Lower leg skin (tissue), 3 donors: ENCODE measurements around the gene TMEM243.

Source experiments
- POLR2A ChIP-seq, 2 donors: fragments of 450-650 bp; IDR thresholded peaks; one replicate each; pipeline ENCODE4 v1.6.1; 2016 to 2017; ENCODE audit warnings: antibody characterized with exemption in 2 of 2, mild to moderate bottlenecking in 1 of 2, moderate library complexity in 1 of 2
- TF ChIP-seq, protein P1 (sequence below), 3 donors: fragments of 450-650 bp; IDR thresholded peaks; one replicate each; pipeline ENCODE4 v1.5.1; 2016; ENCODE audit warnings: antibody characterized with exemption in 3 of 3, mild to moderate bottlenecking in 3 of 3, moderate library complexity in 2 of 3

DNA sequence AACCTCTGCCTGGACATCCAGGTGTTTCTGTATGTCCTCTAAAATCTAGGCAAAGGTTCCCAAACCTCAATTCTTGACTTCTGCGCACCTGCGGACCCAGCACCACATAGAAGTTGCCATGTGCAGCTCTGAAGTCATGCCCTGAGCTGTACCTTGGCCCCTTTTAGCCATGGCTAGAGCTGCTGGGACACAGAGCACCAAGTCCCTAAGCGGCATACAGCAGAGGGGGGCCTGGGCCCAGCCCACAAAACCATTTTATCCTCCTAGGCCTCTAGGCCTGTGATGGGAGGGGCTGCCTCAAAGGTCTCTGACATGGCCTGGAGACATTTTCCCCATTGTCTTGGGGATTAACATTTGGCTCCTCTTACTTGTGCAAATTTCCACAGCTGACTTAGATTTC lies 14.6 kb downstream of the TMEM243 start:
- TF ChIP-seq, protein P1, sequence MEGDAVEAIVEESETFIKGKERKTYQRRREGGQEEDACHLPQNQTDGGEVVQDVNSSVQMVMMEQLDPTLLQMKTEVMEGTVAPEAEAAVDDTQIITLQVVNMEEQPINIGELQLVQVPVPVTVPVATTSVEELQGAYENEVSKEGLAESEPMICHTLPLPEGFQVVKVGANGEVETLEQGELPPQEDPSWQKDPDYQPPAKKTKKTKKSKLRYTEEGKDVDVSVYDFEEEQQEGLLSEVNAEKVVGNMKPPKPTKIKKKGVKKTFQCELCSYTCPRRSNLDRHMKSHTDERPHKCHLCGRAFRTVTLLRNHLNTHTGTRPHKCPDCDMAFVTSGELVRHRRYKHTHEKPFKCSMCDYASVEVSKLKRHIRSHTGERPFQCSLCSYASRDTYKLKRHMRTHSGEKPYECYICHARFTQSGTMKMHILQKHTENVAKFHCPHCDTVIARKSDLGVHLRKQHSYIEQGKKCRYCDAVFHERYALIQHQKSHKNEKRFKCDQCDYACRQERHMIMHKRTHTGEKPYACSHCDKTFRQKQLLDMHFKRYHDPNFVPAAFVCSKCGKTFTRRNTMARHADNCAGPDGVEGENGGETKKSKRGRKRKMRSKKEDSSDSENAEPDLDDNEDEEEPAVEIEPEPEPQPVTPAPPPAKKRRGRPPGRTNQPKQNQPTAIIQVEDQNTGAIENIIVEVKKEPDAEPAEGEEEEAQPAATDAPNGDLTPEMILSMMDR (IDR thresholded peaks at IDR 0.05), result no peak
- TF ChIP-seq POLR2A (IDR thresholded peaks at IDR 0.05), result no peak
